B cell (primary cell): Measurements from ENCODE around the gene NGEF. TPM values are rescaled to one million over a fixed set of nuclear protein-coding genes. Genes with fewer than 3 reads are reported as not detected.
A peak's percentile ranks its signal among the peaks of the same experiment; 100 is the strongest.

ENCODE experiments used
- ATAC-seq: fragments of 200-7000 bp; cut with Tn5 transposase; one replicate; pipeline ENCODE4 v1.10.0; 2021; ENCODE audit warnings: low read depth, mild to moderate bottlenecking, moderate number of reproducible peaks, moderate library complexity
- CTCF ChIA-PET: fragments of 350-600 bp; sonication (Branson Sonifier 250); formaldehyde crosslinking; loops from one replicate; lab custom pipeline; 2021; ENCODE audit warnings: antibody characterized with exemption, inconsistent platforms; lab: Charles Lee
- POLR2A ChIA-PET: fragments of 350-600 bp; sonication (Branson Sonifier 250); formaldehyde crosslinking; loops from one replicate; lab custom pipeline; 2021; ENCODE audit warnings: antibody characterized with exemption; lab: Charles Lee
- DNase-seq: peaks from one replicate; pipeline ENCODE4 v3.0.0; 2013
- H2AFZ ChIP-seq: 2 replicates; pipeline ENCODE4 v1.6.1; 2012; ENCODE audit warnings: mild to moderate bottlenecking, low read depth, low read length; ENCODE audit not compliant: insufficient read depth, poor library complexity, severe bottlenecking
- H3K27ac ChIP-seq, 2 donors: 1 replicate in 1 of 2; 2 replicates in 1 of 2; pipeline ENCODE4 v1.5.1; 2012 to 2013; ENCODE audit warnings: low read length in 2 of 2, mild to moderate bottlenecking in 2 of 2, moderate library complexity in 1 of 2
- H3K27me3 ChIP-seq, 4 experiments: fragments of 200-600 bp in 1 of 4; sonication (generic) in 1 of 4; replicated peaks in 1 of 4; 1 replicate in 2 of 4; 2 replicates in 2 of 4; pipeline versions ENCODE4 v1.6.1 to v1.7.0; 2013 to 2016; ENCODE audit warnings: low read length in 3 of 4, mild to moderate bottlenecking in 2 of 4, mixed read lengths in 1 of 4, moderate library complexity in 1 of 4; ENCODE audit not compliant: insufficient read depth in 4 of 4, control insufficient read depth in 3 of 4; ENCODE audit errors: control extremely low read depth in 1 of 4
- H3K36me3 ChIP-seq, 2 experiments: replicated peaks in 1 of 2; 1 replicate in 1 of 2; 2 replicates in 1 of 2; pipeline versions ENCODE4 v1.6.1 to v1.7.1; 2013; ENCODE audit warnings: low read length in 1 of 2; ENCODE audit not compliant: insufficient read depth in 2 of 2, control insufficient read depth in 1 of 2; ENCODE audit errors: control extremely low read depth in 1 of 2, extremely low read depth in 1 of 2
- H3K4me1 ChIP-seq, 2 donors: fragments of 200-600 bp in 1 of 2; sonication (generic) in 1 of 2; 1 replicate in 1 of 2; 2 replicates in 1 of 2; pipeline versions ENCODE4 v1.5.1 to v1.6.1; 2013 to 2017; ENCODE audit warnings: low read length in 2 of 2; ENCODE audit not compliant: control insufficient read depth in 2 of 2, insufficient read depth in 2 of 2
- H3K4me2 ChIP-seq: replicated peaks from 2 replicates; pipeline ENCODE3; 2012; ENCODE audit warnings: mild to moderate bottlenecking, low read depth, low read length; ENCODE audit not compliant: poor library complexity, severe bottlenecking
- H3K4me3 ChIP-seq, 5 experiments: fragments of 200-600 bp in 1 of 5; sonication (generic) in 1 of 5; 1 replicate in 3 of 5; 2 replicates in 2 of 5; pipeline versions ENCODE4 v1.5.1 to v1.7.0; 2011 to 2016; ENCODE audit warnings: low read length in 4 of 5, mild to moderate bottlenecking in 4 of 5, low read depth in 2 of 5, control low read depth in 1 of 5, moderate library complexity in 1 of 5; ENCODE audit not compliant: insufficient read depth in 1 of 5; ENCODE audit errors: control extremely low read depth in 1 of 5, extremely low read depth in 1 of 5
- H3K79me2 ChIP-seq: fragments of 200-600 bp; sonication (generic); one replicate; pipeline ENCODE4 v1.6.0; 2016; ENCODE audit warnings: low read length; ENCODE audit not compliant: control insufficient read depth, insufficient read depth
- H3K9ac ChIP-seq: fragments of 200-600 bp; sonication (generic); 2 replicates; pipeline ENCODE4 v1.6.1; 2017; ENCODE audit warnings: mild to moderate bottlenecking, low read length, moderate library complexity
- H3K9me3 ChIP-seq, 3 donors: one replicate each; pipeline versions ENCODE4 v1.6.1 to v1.7.1; 2013; ENCODE audit warnings: low read length in 2 of 3; ENCODE audit not compliant: control insufficient read depth in 2 of 3, insufficient read depth in 1 of 3; ENCODE audit errors: control extremely low read depth in 1 of 3
- H4K20me1 ChIP-seq: 2 replicates; pipeline ENCODE4 v1.6.0; 2012; ENCODE audit warnings: mild to moderate bottlenecking, low read length; ENCODE audit not compliant: insufficient read depth, control insufficient read depth, poor library complexity, severe bottlenecking
- H3K27ac Mint-ChIP-seq: one replicate; pipeline ENCODE4 v1.8.0; 2021; ENCODE audit warnings: mixed read lengths
- H3K27me3 Mint-ChIP-seq: one replicate; pipeline ENCODE4 v1.8.0; 2021; ENCODE audit warnings: mixed read lengths
- H3K4me1 Mint-ChIP-seq: one replicate; pipeline ENCODE4 v1.8.0; 2021; ENCODE audit warnings: mixed read lengths
- H3K4me3 Mint-ChIP-seq: one replicate; pipeline ENCODE4 v1.8.0; 2021; ENCODE audit warnings: mixed read lengths
- H3K9me3 Mint-ChIP-seq: one replicate; pipeline ENCODE4 v1.8.0; 2022; ENCODE audit warnings: mixed read lengths; ENCODE audit not compliant: insufficient read depth
- EZH2 ChIP-seq: IDR thresholded peaks from 2 replicates; pipeline ENCODE4 v1.6.1; 2012; ENCODE audit warnings: borderline replicate concordance, low read depth, mild to moderate bottlenecking, moderate library complexity, low read length; ENCODE audit not compliant: insufficient read depth, poor library complexity, severe bottlenecking
- WGBS: methylation state at CpG from one replicate; pipeline ENCODE4 v1.1.5; 2013; ENCODE audit warnings: missing lambda C conversion rate; ENCODE audit not compliant: insufficient coverage; 5-methylcytosine and 5-hydroxymethylcytosine counted together
- intact Hi-C: fragments of 100-400 bp; cut with micrococcal nuclease; formaldehyde crosslinking; loops from one replicate; pipeline ENCODE4 v1.10.0; 2022
- polyA plus RNA-seq: library from polyadenylated mRNA; depleted of rRNA; stranded (reverse); fragments of >200 nt; gene quantifications from 2 replicates; pipeline ENCODE4 v1.2.3, GENCODE V29; 2012
- total RNA-seq, 2 donors: library from RNA; stranded (reverse); fragments of 120-200 nt in 1 of 2; gene quantifications; 1 replicate in 1 of 2; 2 replicates in 1 of 2; pipeline versions ENCODE4 v1.2.3 to v1.2.4, GENCODE V29; 2013 to 2022
- TF ChIP-seq, protein P1 (sequence below): fragments of 200-600 bp; IDR thresholded peaks from one replicate; pipeline ENCODE4 v1.8.0; 2022; ENCODE audit warnings: antibody characterized with exemption, mild to moderate bottlenecking

Gene NGEF
- total and polyA plus RNA-seq, 2 donors (not counting 1 experiment from before 2014, with no cell fraction given), result not detected

DNA sequence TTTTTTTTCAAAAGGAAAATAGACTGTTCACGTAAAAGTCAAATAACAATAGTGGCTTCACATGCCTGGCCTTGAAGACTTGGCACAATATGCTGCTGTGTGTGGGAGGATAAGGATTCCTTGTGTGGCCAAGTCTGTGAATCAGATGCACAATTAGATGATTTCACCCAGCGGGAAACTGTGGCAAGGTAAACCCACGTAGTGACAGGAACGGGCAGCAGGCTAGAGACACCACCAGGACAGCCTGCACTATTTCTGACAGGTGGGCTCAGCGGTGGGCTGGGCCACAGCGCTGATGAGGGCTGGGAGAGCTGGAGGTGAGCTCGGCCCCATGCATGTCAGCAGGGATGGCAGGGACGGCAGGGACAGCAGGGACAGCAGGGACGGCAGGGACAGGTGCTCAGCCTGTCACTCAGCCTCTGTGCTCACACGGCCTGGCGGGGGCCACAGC lies 121.4 kb downstream of the NGEF start:
- ATAC-seq (no peak), DNase-seq (no peak)
- Mint-ChIP-seq H3K27me3 (peaks cover 27% of the 10 kb centered on the region), H3K27ac (no peak overlapping the region), H3K9me3 (no peaks in the 10 kb centered on the region), H3K4me3 (no peak overlapping the region), H3K4me1 (no peaks in the 10 kb centered on the region)
- Histone ChIP-seq H3K9me3 (no peaks in the 10 kb centered on the region), H3K79me2 (no peaks in the 10 kb centered on the region), H4K20me1 (no peaks in the 10 kb centered on the region), H3K4me3 (no peak overlapping the region), H3K4me2 (no peak overlapping the region), H3K4me1 (no peaks in the 10 kb centered on the region), H3K36me3 (no peaks in the 10 kb centered on the region), H3K9ac (no peak overlapping the region), H3K27ac (no peak overlapping the region), H2AFZ (no peak overlapping the region), H3K27me3 (peaks cover 0 to 10% (median 0%) of the 10 kb centered on the region in 4 experiments)
- WGBS, result 85% methylated on average over 11 of the region's 11 CpGs
- TF ChIP-seq EZH2, result no peak
- TF ChIP-seq, protein P1, sequence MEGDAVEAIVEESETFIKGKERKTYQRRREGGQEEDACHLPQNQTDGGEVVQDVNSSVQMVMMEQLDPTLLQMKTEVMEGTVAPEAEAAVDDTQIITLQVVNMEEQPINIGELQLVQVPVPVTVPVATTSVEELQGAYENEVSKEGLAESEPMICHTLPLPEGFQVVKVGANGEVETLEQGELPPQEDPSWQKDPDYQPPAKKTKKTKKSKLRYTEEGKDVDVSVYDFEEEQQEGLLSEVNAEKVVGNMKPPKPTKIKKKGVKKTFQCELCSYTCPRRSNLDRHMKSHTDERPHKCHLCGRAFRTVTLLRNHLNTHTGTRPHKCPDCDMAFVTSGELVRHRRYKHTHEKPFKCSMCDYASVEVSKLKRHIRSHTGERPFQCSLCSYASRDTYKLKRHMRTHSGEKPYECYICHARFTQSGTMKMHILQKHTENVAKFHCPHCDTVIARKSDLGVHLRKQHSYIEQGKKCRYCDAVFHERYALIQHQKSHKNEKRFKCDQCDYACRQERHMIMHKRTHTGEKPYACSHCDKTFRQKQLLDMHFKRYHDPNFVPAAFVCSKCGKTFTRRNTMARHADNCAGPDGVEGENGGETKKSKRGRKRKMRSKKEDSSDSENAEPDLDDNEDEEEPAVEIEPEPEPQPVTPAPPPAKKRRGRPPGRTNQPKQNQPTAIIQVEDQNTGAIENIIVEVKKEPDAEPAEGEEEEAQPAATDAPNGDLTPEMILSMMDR, result no peak
- intact Hi-C loops, result no loop called here
- CTCF ChIA-PET, result no interaction called here
- POLR2A ChIA-PET, result no interaction called here

DNA sequence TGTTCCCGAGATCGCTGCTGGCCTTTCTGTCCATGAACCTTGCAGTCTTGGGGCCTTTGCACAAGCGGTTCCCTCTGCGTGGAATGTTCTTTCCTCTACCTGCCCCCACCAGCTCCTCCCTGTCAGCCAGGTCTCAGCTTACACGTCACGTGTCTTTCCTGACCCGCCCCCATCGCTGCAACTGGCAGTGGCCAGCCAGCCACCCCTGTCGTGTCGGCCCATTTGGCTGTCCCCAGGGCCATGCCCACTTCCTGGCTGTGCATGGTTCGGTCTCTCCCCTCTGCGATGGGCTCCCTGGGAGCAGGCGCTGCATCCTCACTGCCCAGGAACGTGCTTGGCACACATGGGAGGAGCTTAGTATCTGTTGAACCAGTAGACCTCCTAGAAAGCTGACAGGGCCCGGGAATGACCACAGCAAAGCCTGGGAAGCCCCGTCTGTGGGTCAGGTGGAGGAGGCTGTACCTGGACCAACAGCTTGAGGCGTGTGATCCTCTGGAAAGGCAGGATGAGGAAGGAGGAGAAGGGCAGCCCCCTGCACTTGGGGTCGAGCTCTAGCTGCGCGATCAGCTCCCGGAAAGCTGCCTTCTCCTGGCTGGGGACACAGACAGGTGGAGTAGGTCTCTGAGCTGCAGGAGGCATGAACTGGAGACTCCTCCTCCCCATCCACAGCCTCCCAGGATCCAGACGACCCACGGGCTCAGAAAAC lies 122.0 kb downstream of the NGEF start:
- Histone ChIP-seq H3K4me2 (no peak overlapping the region), H3K36me3 (no peaks in the 10 kb centered on the region), H3K4me1 (no peaks in the 10 kb centered on the region), H3K4me3 (no peak overlapping the region), H3K9me3 (no peaks in the 10 kb centered on the region), H2AFZ (peak overlapping the region; percentile 1), H3K27me3 (peaks cover 0 to 10% (median 0%) of the 10 kb centered on the region in 4 experiments), H4K20me1 (no peaks in the 10 kb centered on the region), H3K9ac (no peak overlapping the region), H3K79me2 (no peaks in the 10 kb centered on the region), H3K27ac (no peak overlapping the region)
- intact Hi-C loops, result no loop called here
- H3K4me3 Mint-ChIP-seq, result no peak overlapping the region
- CTCF ChIA-PET, result no interaction called here
- ATAC-seq, result no peak
- no peak for TF ChIP-seq EZH2
- TF ChIP-seq, protein P1, result no peak
- peaks cover 28% of the 10 kb centered on the region for H3K27me3 Mint-ChIP-seq
- POLR2A ChIA-PET, result no interaction called here
- no peak for DNase-seq
- no peak overlapping the region for H3K27ac Mint-ChIP-seq
- no peaks in the 10 kb centered on the region for H3K9me3 Mint-ChIP-seq
- WGBS, result 30% methylated on average over 17 of the region's 23 CpGs
- no peaks in the 10 kb centered on the region for H3K4me1 Mint-ChIP-seq
